Panc1 (cell line): Measurements from ENCODE around the gene REV3L. TPM values are rescaled to one million over a fixed set of nuclear protein-coding genes. Genes with fewer than 3 reads are reported as not detected.

Experiments used
- ATAC-seq: fragments of 200-7000 bp; cut with Tn5 transposase; 2 replicates; pipeline ENCODE4 v1.9.1; 2020; ENCODE audit warnings: mild to moderate bottlenecking, moderate library complexity
- BruUV-seq: library from RNA; stranded (reverse); fragments of 400-500 nt; replicated peaks from 2 replicates; lab custom pipeline; 2021; lab: Mats Ljungman, UMichigan
- CTCF ChIA-PET: fragments of 300-600 bp; sonication (Branson Sonifier 250); formaldehyde crosslinking; loops from one replicate; lab custom pipeline; 2022; ENCODE audit warnings: antibody characterized with exemption; lab: Charles Lee
- POLR2A ChIA-PET: fragments of 300-600 bp; sonication (Branson Sonifier 250); formaldehyde crosslinking; loops from one replicate; lab custom pipeline; 2022; ENCODE audit warnings: antibody characterized with exemption; lab: Charles Lee
- DNase-seq: peaks from one replicate; pipeline ENCODE4 v3.0.0-alpha.2; 2010; ENCODE audit warnings: low read depth, low spot score
- H3K27ac ChIP-seq: 2 replicates; pipeline ENCODE4 v1.5.1; 2011; ENCODE audit warnings: mild to moderate bottlenecking, low read length, inconsistent platforms
- H3K27me3 ChIP-seq: fragments of 200-500 bp; sonication (Bioruptor generic); 2 replicates; pipeline ENCODE4 v1.6.0; 2014; ENCODE audit warnings: low read length, inconsistent platforms; ENCODE audit not compliant: control insufficient read depth, insufficient read depth
- H3K36me3 ChIP-seq: fragments of 200-500 bp; sonication (Bioruptor generic); 2 replicates; pipeline ENCODE4 v1.5.1; 2014; ENCODE audit warnings: inconsistent platforms, mild to moderate bottlenecking, low read length, moderate library complexity; ENCODE audit not compliant: control insufficient read depth, insufficient read depth
- H3K4me1 ChIP-seq: 2 replicates; pipeline ENCODE4 v1.5.1; 2011; ENCODE audit warnings: inconsistent platforms, mild to moderate bottlenecking, low read length, moderate library complexity; ENCODE audit not compliant: control insufficient read depth, insufficient read depth
- H3K4me3 ChIP-seq, 2 experiments: 2 replicates each; pipeline ENCODE4 v1.5.1; 2011 to 2012; ENCODE audit warnings: low read depth in 2 of 2, low read length in 2 of 2, mild to moderate bottlenecking in 2 of 2, inconsistent platforms in 1 of 2, moderate library complexity in 1 of 2
- H3K9me3 ChIP-seq: fragments of 200-500 bp; sonication (Bioruptor generic); 2 replicates; pipeline ENCODE4 v1.5.1; 2014; ENCODE audit warnings: low read depth, mild to moderate bottlenecking, inconsistent platforms, low read length, moderate library complexity; ENCODE audit not compliant: control insufficient read depth, insufficient read depth
- CTCF ChIP-seq: fragments of 450-650 bp; IDR thresholded peaks from 2 replicates; pipeline ENCODE4 v1.5.1; 2017; ENCODE audit warnings: mild to moderate bottlenecking
- POLR2AphosphoS5 ChIP-seq: IDR thresholded peaks from 2 replicates; pipeline ENCODE4 v1.6.1; 2012; ENCODE audit warnings: mild to moderate bottlenecking, low read depth, low read length, moderate library complexity
- REST ChIP-seq, 2 experiments: IDR thresholded peaks; 2 replicates each; pipeline ENCODE4 v1.6.1; 2011 to 2012; ENCODE audit warnings: low read depth in 2 of 2, control low read depth in 1 of 2, low read length in 1 of 2, mild to moderate bottlenecking in 1 of 2, moderate library complexity in 1 of 2; ENCODE audit not compliant: insufficient read depth in 1 of 2
- SIN3A ChIP-seq: IDR thresholded peaks from 2 replicates; pipeline ENCODE4 v1.6.1; 2012; ENCODE audit warnings: low read depth, mild to moderate bottlenecking, low read length, moderate library complexity, borderline replicate concordance; ENCODE audit not compliant: insufficient read depth
- TCF7L2 ChIP-seq: IDR thresholded peaks from 2 replicates; pipeline ENCODE4 v1.6.1; 2011; ENCODE audit warnings: mild to moderate bottlenecking, low read depth, low read length, inconsistent platforms
- in situ Hi-C: cut with HindIII; loops from 2 replicates; pipeline ENCODE4 v1.10.0; 2016; ENCODE audit warnings: low sequenced_read_pairs, low pct_unique_long_range_greater_than_20kb
- intact Hi-C: fragments of 100-400 bp; cut with micrococcal nuclease; formaldehyde crosslinking; loops from one replicate; pipeline ENCODE4 v1.10.0; 2022; ENCODE audit not compliant: unreplicated experiment
- total RNA-seq: library from RNA; stranded (reverse); gene quantifications from one replicate; pipeline ENCODE4 v1.2.1, GENCODE V29; 2021; ENCODE audit not compliant: unreplicated experiment

REV3L gene
- total RNA-seq, 1 experiment from 2014 or later = 44.8 TPM

- DNase-seq = no peak
- no peak overlapping the region for H3K27ac ChIP-seq
- H3K4me1 ChIP-seq = peaks cover 14% of the 10 kb centered on the region
- ATAC-seq = no peak
- no peaks in the 10 kb centered on the region for H3K36me3 ChIP-seq
- H3K4me3 ChIP-seq = no peak overlapping the region
- intact Hi-C loops (no loop called here), in situ Hi-C loops (no loop called here)
- TF ChIP-seq REST (IDR thresholded peaks at IDR 0.05; ENCODE audit: insufficient read depth in 1 of 2, low read depth in 2 of 2, low read length in 1 of 2) (no peak), POLR2AphosphoS5 (no peak), TCF7L2 (no peak), SIN3A (no peak), CTCF (no peak)
- TSS peak; percentile 2 for BruUV-seq
- H3K9me3 ChIP-seq = no peaks in the 10 kb centered on the region
- no peaks in the 10 kb centered on the region for H3K27me3 ChIP-seq
- ChIA-PET CTCF (no interaction called here), POLR2A (no interaction called here)
Observed at GRCh38 chr6:111450636-111451035, 32.4 kb downstream of the REV3L start.

GRCh38 chr6:111450087-111450486 is 32.9 kb downstream of the REV3L start:
- H3K27me3 ChIP-seq = no peaks in the 10 kb centered on the region
- no peak overlapping the region for H3K27ac ChIP-seq
- in situ Hi-C loops = no loop called here
- ATAC-seq (no peak), DNase-seq (no peak)
- no peak for TF ChIP-seq SIN3A
- no peak for TF ChIP-seq TCF7L2
- no peak for TF ChIP-seq POLR2AphosphoS5
- TF ChIP-seq CTCF = no peak
- no peak for TF ChIP-seq REST (IDR thresholded peaks at IDR 0.05; ENCODE audit: insufficient read depth in 1 of 2, low read depth in 2 of 2, low read length in 1 of 2)
- ChIA-PET POLR2A (interaction anchor here (0.7 kb wide), 1 partner anchor 150 kb away, joined by 23 read pairs; no protein-coding TSS in a partner anchor), CTCF (no interaction called here)
- H3K9me3 ChIP-seq = no peaks in the 10 kb centered on the region
- no peaks in the 10 kb centered on the region for H3K36me3 ChIP-seq
- BruUV-seq = no TSS peak
- intact Hi-C loops = no loop called here
- H3K4me3 ChIP-seq = no peak overlapping the region
- H3K4me1 ChIP-seq = peaks cover 14% of the 10 kb centered on the region
